ENCODE data around the gene PHACTR4. TPM values are rescaled to one million over a fixed set of nuclear protein-coding genes. Genes with fewer than 3 reads are reported as not detected.
"Not testable (repeated sequence)": the region's sequence is repeated elsewhere in the genome, so short reads cannot be mapped to it uniquely, and the experiment has no call there.

Gene PHACTR4
- total RNA-seq, 2 experiments from 2014 or later: 28.3 to 29.7 TPM

GRCh38 chr1:28512058-28512611 is 142.6 kb downstream of the PHACTR4 start:
- no peaks in the 10 kb centered on the region for H3K27me3 Mint-ChIP-seq
- peak overlapping the region; percentile 73 for H3K27ac Mint-ChIP-seq
- peak overlapping the region; percentile 99 for H3K4me3 Mint-ChIP-seq
- no peak for ATAC-seq (ENCODE audit: low read depth)
- peaks cover 55% of the 10 kb centered on the region for H3K36me3 Mint-ChIP-seq
- POLR2A ChIA-PET: interaction anchor here (0.6 to 8.2 kb wide), 4 partner anchors 69 to 250 kb away, joined by 3 to 104 read pairs (median 6); no protein-coding TSS in a partner anchor
- H3K4me1 Mint-ChIP-seq: peaks cover 43% of the 10 kb centered on the region
- no peak for DNase-seq
- H3K9me3 Mint-ChIP-seq: no peaks in the 10 kb centered on the region

GRCh38 chr1:28514445-28514933 is 144.9 kb downstream of the PHACTR4 start:
- POLR2A ChIA-PET: interaction anchor here (1.4 to 4.5 kb wide), 3 partner anchors 8 to 67 kb away, joined by 3 to 40 read pairs (median 21); partner anchors contain the start of gene RCC1
- H3K27me3 Mint-ChIP-seq; H3K4me3 Mint-ChIP-seq; DNase-seq; H3K9me3 Mint-ChIP-seq; ATAC-seq (ENCODE audit: low read depth): not testable (repeated sequence)
- peaks cover 38% of the 10 kb centered on the region for H3K36me3 Mint-ChIP-seq
- peak overlapping the region; percentile 48 for H3K27ac Mint-ChIP-seq
- peaks cover 41% of the 10 kb centered on the region for H3K4me1 Mint-ChIP-seq

GRCh38 chr1:28516518-28516956 is 147.0 kb downstream of the PHACTR4 start:
- Mint-ChIP-seq H3K4me3 (no peak overlapping the region), H3K27ac (peak overlapping the region; percentile 51), H3K9me3 (no peaks in the 10 kb centered on the region), H3K36me3 (peaks cover 22% of the 10 kb centered on the region), H3K27me3 (no peaks in the 10 kb centered on the region), H3K4me1 (peaks cover 31% of the 10 kb centered on the region)
- POLR2A ChIA-PET: interaction anchor here (0.6 to 4.5 kb wide), 6 partner anchors 10 to 209 kb away, joined by 3 to 40 read pairs (median 6); partner anchors contain the start of genes RCC1 and TRNAU1AP
- DNase-seq (no peak), ATAC-seq (ENCODE audit: low read depth) (no peak)

GRCh38 chr1:28517649-28517999 is 148.1 kb downstream of the PHACTR4 start:
- Mint-ChIP-seq H3K9me3 (no peaks in the 10 kb centered on the region), H3K27ac (peak overlapping the region; percentile 6), H3K36me3 (peaks cover 20% of the 10 kb centered on the region), H3K27me3 (no peaks in the 10 kb centered on the region), H3K4me1 (peaks cover 34% of the 10 kb centered on the region), H3K4me3 (peak overlapping the region; percentile 91)
- POLR2A ChIA-PET: interaction anchor here (0.7 to 4.5 kb wide), 3 partner anchors 11 to 70 kb away, joined by 4 to 40 read pairs (median 21); partner anchors contain the start of gene RCC1
- DNase-seq (no peak), ATAC-seq (ENCODE audit: low read depth) (no peak)

- peak; percentile 84 for ATAC-seq (ENCODE audit: low read depth)
- peaks cover 32% of the 10 kb centered on the region for H3K4me1 Mint-ChIP-seq
- no peaks in the 10 kb centered on the region for H3K27me3 Mint-ChIP-seq
- peak overlapping the region; percentile 98 for H3K4me3 Mint-ChIP-seq
- no peaks in the 10 kb centered on the region for H3K9me3 Mint-ChIP-seq
- POLR2A ChIA-PET: interaction anchor here (0.6 to 4.5 kb wide), 8 partner anchors 8 to 272 kb away, joined by 3 to 40 read pairs (median 5); partner anchors contain the start of genes RCC1, RNU11 and TRNAU1AP
- peak; percentile 93 for DNase-seq
- peaks cover 19% of the 10 kb centered on the region for H3K36me3 Mint-ChIP-seq
- peak overlapping the region; percentile 92 for H3K27ac Mint-ChIP-seq
Observed at GRCh38 chr1:28518000-28518744, 148.6 kb downstream of the PHACTR4 start.

- H3K4me1 Mint-ChIP-seq: peaks cover 37% of the 10 kb centered on the region
Observed at GRCh38 chr1:28518745-28519341, 149.3 kb downstream of the PHACTR4 start.

GRCh38 chr1:28519946-28520725 is 150.6 kb downstream of the PHACTR4 start:
- H3K27me3 Mint-ChIP-seq: no peaks in the 10 kb centered on the region
- no peak for ATAC-seq (ENCODE audit: low read depth)
- H3K27ac Mint-ChIP-seq: no peak overlapping the region
- POLR2A ChIA-PET: interaction anchor here (1.5 kb wide), 1 partner anchor 11 kb away, joined by 4 read pairs; no protein-coding TSS in a partner anchor
- H3K36me3 Mint-ChIP-seq: peaks cover 16% of the 10 kb centered on the region
- H3K4me3 Mint-ChIP-seq: peak overlapping the region; percentile 22
- no peak for DNase-seq
- H3K4me1 Mint-ChIP-seq: peaks cover 37% of the 10 kb centered on the region
- H3K9me3 Mint-ChIP-seq: no peaks in the 10 kb centered on the region

More at GRCh38 chr1:28518745-28519341, 149.3 kb downstream of the PHACTR4 start:
- ATAC-seq (ENCODE audit: low read depth) (peak; percentile 27), DNase-seq (peak; percentile 58)
- peak overlapping the region; percentile 98 for H3K4me3 Mint-ChIP-seq
- peak overlapping the region; percentile 92 for H3K27ac Mint-ChIP-seq
- peaks cover 21% of the 10 kb centered on the region for H3K36me3 Mint-ChIP-seq
- no peaks in the 10 kb centered on the region for H3K9me3 Mint-ChIP-seq
- H3K27me3 Mint-ChIP-seq: no peaks in the 10 kb centered on the region
- POLR2A ChIA-PET: interaction anchor here (0.6 to 4.5 kb wide), 9 partner anchors 9 to 712 kb away, joined by 3 to 40 read pairs (median 5); partner anchors contain the start of genes MECR, RCC1, RNU11 and TRNAU1AP

- H3K36me3 Mint-ChIP-seq: peaks cover 17% of the 10 kb centered on the region
- not testable (repeated sequence) for H3K4me3 Mint-ChIP-seq; H3K27ac Mint-ChIP-seq; H3K27me3 Mint-ChIP-seq; ATAC-seq (ENCODE audit: low read depth); DNase-seq; H3K9me3 Mint-ChIP-seq
- POLR2A ChIA-PET: interaction anchor here (1.5 kb wide), 1 partner anchor 11 kb away, joined by 4 read pairs; no protein-coding TSS in a partner anchor
- peaks cover 37% of the 10 kb centered on the region for H3K4me1 Mint-ChIP-seq
Observed at GRCh38 chr1:28520796-28521195, 151.3 kb downstream of the PHACTR4 start.

GRCh38 chr1:28521502-28522164 is 152.1 kb downstream of the PHACTR4 start:
- peaks cover 17% of the 10 kb centered on the region for H3K36me3 Mint-ChIP-seq
- POLR2A ChIA-PET: interaction anchor here (1.2 to 1.3 kb wide), 2 partner anchors 60 to 115 kb away, joined by 3 to 4 read pairs; no protein-coding TSS in a partner anchor
- no peaks in the 10 kb centered on the region for H3K9me3 Mint-ChIP-seq
- H3K4me1 Mint-ChIP-seq: peaks cover 36% of the 10 kb centered on the region
- no peaks in the 10 kb centered on the region for H3K27me3 Mint-ChIP-seq
- ATAC-seq (ENCODE audit: low read depth) (no peak), DNase-seq (no peak)
- H3K27ac Mint-ChIP-seq: peak overlapping the region; percentile 62
- H3K4me3 Mint-ChIP-seq: peak overlapping the region; percentile 7

- Mint-ChIP-seq H3K4me1 (peaks cover 32% of the 10 kb centered on the region), H3K36me3 (peaks cover 14% of the 10 kb centered on the region)
- not testable (repeated sequence) for H3K4me3 Mint-ChIP-seq; H3K9me3 Mint-ChIP-seq; H3K27me3 Mint-ChIP-seq; H3K27ac Mint-ChIP-seq; ATAC-seq (ENCODE audit: low read depth); DNase-seq
- POLR2A ChIA-PET: interaction anchor here (0.7 to 1.3 kb wide), 3 partner anchors 48 to 116 kb away, joined by 3 to 5 read pairs (median 4); no protein-coding TSS in a partner anchor
Observed at GRCh38 chr1:28522537-28522936, 153.0 kb downstream of the PHACTR4 start.

GRCh38 chr1:28525002-28525642 is 155.6 kb downstream of the PHACTR4 start:
- not testable (repeated sequence) for ATAC-seq (ENCODE audit: low read depth); H3K9me3 Mint-ChIP-seq; H3K27ac Mint-ChIP-seq; DNase-seq; H3K4me3 Mint-ChIP-seq; H3K27me3 Mint-ChIP-seq; H3K36me3 Mint-ChIP-seq
- POLR2A ChIA-PET: interaction anchor here (1.5 kb wide), 1 partner anchor 118 kb away, joined by 3 read pairs; the partner anchor contains the start of gene TAF12
- H3K4me1 Mint-ChIP-seq: peaks cover 19% of the 10 kb centered on the region
